WTC11 (cell line): ENCODE data around the gene NDUFV1. TPM values are rescaled to one million over a fixed set of nuclear protein-coding genes. Genes with fewer than 3 reads are reported as not detected.
A peak's percentile ranks its signal among the peaks of the same experiment; 100 is the strongest.

ENCODE experiments used
- ATAC-seq: fragments of 200-7000 bp; cut with Tn5 transposase; 2 replicates; pipeline ENCODE4 v1.10.0; 2021; ENCODE audit warnings: mild to moderate bottlenecking, moderate library complexity
- CTCF ChIA-PET: fragments of 300-600 bp; sonication (Branson Sonifier 250); formaldehyde crosslinking; loops from one replicate; lab custom pipeline; 2021; ENCODE audit warnings: antibody characterized with exemption; lab: Charles Lee
- POLR2A ChIA-PET: fragments of 350-600 bp; sonication (Branson Sonifier 250); formaldehyde crosslinking; loops from one replicate; lab custom pipeline; 2021; ENCODE audit warnings: antibody characterized with exemption; lab: Charles Lee
- DNase-seq: peaks from one replicate; pipeline ENCODE4 v3.0.0; 2021; ENCODE audit warnings: low spot score
- H3K27ac Mint-ChIP-seq: 2 replicates; pipeline ENCODE4 v1.8.0; 2021; ENCODE audit warnings: mixed read lengths
- H3K27me3 Mint-ChIP-seq: 2 replicates; pipeline ENCODE4 v1.8.0; 2021; ENCODE audit warnings: low read depth, mild to moderate bottlenecking, moderate library complexity, mixed read lengths
- H3K36me3 Mint-ChIP-seq: 2 replicates; pipeline ENCODE4 v1.8.0; 2021; ENCODE audit warnings: mixed read lengths
- H3K4me1 Mint-ChIP-seq: 2 replicates; pipeline ENCODE4 v1.8.0; 2022; ENCODE audit warnings: mixed read lengths
- H3K4me3 Mint-ChIP-seq: 2 replicates; pipeline ENCODE4 v1.8.0; 2021; ENCODE audit warnings: mild to moderate bottlenecking, moderate library complexity, mixed read lengths
- H3K9me3 Mint-ChIP-seq: 2 replicates; pipeline ENCODE4 v1.8.0; 2021; ENCODE audit warnings: mixed read lengths
- AFF4 ChIP-seq: sonication (generic); formaldehyde crosslinking; IDR thresholded peaks from 2 replicates; pipeline ENCODE4 v1.8.1; 2023; ENCODE audit warnings: mild to moderate bottlenecking, missing genetic modification reagents, borderline replicate concordance
- ARID4B ChIP-seq: sonication (generic); formaldehyde crosslinking; IDR thresholded peaks from 2 replicates; pipeline ENCODE4 v1.8.0; 2023; ENCODE audit warnings: missing genetic modification reagents, mild to moderate bottlenecking, borderline replicate concordance
- CBFB ChIP-seq: sonication (generic); formaldehyde crosslinking; IDR thresholded peaks from 2 replicates; pipeline ENCODE4 v1.8.1; 2022; ENCODE audit warnings: mild to moderate bottlenecking, low read depth, missing genetic modification reagents
- CREM ChIP-seq: sonication (generic); formaldehyde crosslinking; IDR thresholded peaks from 2 replicates; pipeline ENCODE4 v1.8.1; 2022; ENCODE audit warnings: mild to moderate bottlenecking, missing genetic modification reagents, moderate library complexity
- FOXJ3 ChIP-seq: sonication (generic); formaldehyde crosslinking; IDR thresholded peaks from 2 replicates; pipeline ENCODE4 v1.9.0; 2021; ENCODE audit warnings: missing genetic modification reagents, mild to moderate bottlenecking, borderline replicate concordance
- FOXK1 ChIP-seq: sonication (generic); formaldehyde crosslinking; IDR thresholded peaks from 2 replicates; pipeline ENCODE4 v1.8.0; 2022; ENCODE audit warnings: mild to moderate bottlenecking, moderate library complexity, missing genetic modification reagents
- IRF1 ChIP-seq: sonication (generic); formaldehyde crosslinking; IDR thresholded peaks from 2 replicates; pipeline ENCODE4 v1.8.0; 2023; ENCODE audit warnings: missing genetic modification reagents
- JAZF1 ChIP-seq: fragments of 250-450 bp; sonication (Bioruptor Pico); IDR thresholded peaks from 2 replicates; pipeline ENCODE4 v1.9.0; 2021; ENCODE audit warnings: moderate library complexity, mild to moderate bottlenecking, inconsistent platforms
- KAT7 ChIP-seq: sonication (generic); formaldehyde crosslinking; IDR thresholded peaks from 2 replicates; pipeline ENCODE4 v1.8.1; 2023; ENCODE audit warnings: missing genetic modification reagents, mild to moderate bottlenecking, borderline replicate concordance
- MLX ChIP-seq: sonication (generic); formaldehyde crosslinking; IDR thresholded peaks from 2 replicates; pipeline ENCODE4 v1.8.1; 2023; ENCODE audit warnings: mild to moderate bottlenecking, missing genetic modification reagents, moderate library complexity
- NR2C2 ChIP-seq: sonication (generic); formaldehyde crosslinking; IDR thresholded peaks from 2 replicates; pipeline ENCODE4 v1.8.0; 2022; ENCODE audit warnings: mild to moderate bottlenecking, missing genetic modification reagents
- NR3C1 ChIP-seq: sonication (generic); formaldehyde crosslinking; conservative IDR thresholded peaks from 2 replicates; pipeline ENCODE4 v1.8.1; 2023; ENCODE audit warnings: low read depth, mild to moderate bottlenecking, missing genetic modification reagents
- PRRX2 ChIP-seq: fragments of 250-450 bp; sonication (Bioruptor Pico); IDR thresholded peaks from 2 replicates; pipeline ENCODE4 v1.8.0; 2021; ENCODE audit warnings: mild to moderate bottlenecking
- STAT6 ChIP-seq: sonication (generic); formaldehyde crosslinking; conservative IDR thresholded peaks from 2 replicates; pipeline ENCODE4 v1.8.1; 2023; ENCODE audit warnings: mild to moderate bottlenecking, low read depth, missing genetic modification reagents, moderate library complexity
- TCF7 ChIP-seq: sonication (generic); formaldehyde crosslinking; IDR thresholded peaks from 2 replicates; pipeline ENCODE4 v1.8.0; 2022; ENCODE audit warnings: mild to moderate bottlenecking, low read depth, missing genetic modification reagents, moderate library complexity
- TEAD1 ChIP-seq: sonication (generic); formaldehyde crosslinking; IDR thresholded peaks from 2 replicates; pipeline ENCODE4 v1.8.0; 2022; ENCODE audit warnings: mild to moderate bottlenecking, missing genetic modification reagents
- TEAD4 ChIP-seq: sonication (generic); formaldehyde crosslinking; IDR thresholded peaks from 2 replicates; pipeline ENCODE4 v1.8.0; 2022; ENCODE audit warnings: mild to moderate bottlenecking, missing genetic modification reagents
- ZNF532 ChIP-seq: fragments of 250-450 bp; sonication (Bioruptor Pico); IDR thresholded peaks from 2 replicates; pipeline ENCODE4 v1.9.0; 2021; ENCODE audit warnings: mild to moderate bottlenecking, borderline replicate concordance
- ZNF671 ChIP-seq: fragments of 250-450 bp; sonication (Bioruptor Pico); IDR thresholded peaks from 2 replicates; pipeline ENCODE4 v1.8.0; 2021; ENCODE audit warnings: mild to moderate bottlenecking
- total RNA-seq: library from RNA; stranded (reverse); gene quantifications from 3 replicates; pipeline ENCODE4 v1.2.3, GENCODE V29; 2021

NDUFV1 gene
- total RNA-seq, 1 experiment from 2014 or later, result 231 TPM

GRCh38 chr11:67648140-67648795 lies 41.5 kb downstream of the NDUFV1 start:
- TF ChIP-seq KAT7 (CRISPR knock-in tag) (no peak), AFF4 (CRISPR knock-in tag) (no peak), CREM (CRISPR knock-in tag) (no peak), STAT6 (CRISPR knock-in tag) (no peak), ARID4B (CRISPR knock-in tag) (no peak), MLX (CRISPR knock-in tag) (no peak), TEAD1 (no peak), PRRX2 (no peak), TCF7 (no peak), TEAD4 (CRISPR knock-in tag) (no peak), ZNF671 (CRISPR knock-in tag) (no peak), IRF1 (CRISPR knock-in tag) (no peak), NR2C2 (CRISPR knock-in tag) (no peak), JAZF1 (CRISPR knock-in tag) (no peak), ZNF532 (no peak), NR3C1 (CRISPR knock-in tag) (no peak), FOXJ3 (CRISPR knock-in tag) (no peak), FOXK1 (CRISPR knock-in tag) (no peak), CBFB (no peak)
- Mint-ChIP-seq H3K9me3 (no peaks in the 10 kb centered on the region; the same call in 1 of the 2 replicates), H3K4me3 (no peak overlapping the region), H3K36me3 (no peaks in the 10 kb centered on the region), H3K27me3 (no peaks in the 10 kb centered on the region; the same call in 1 of the 2 replicates), H3K4me1 (peaks cover 6% of the 10 kb centered on the region), H3K27ac (no peak overlapping the region)
- ATAC-seq (peak; percentile 89), DNase-seq (peak; percentile 71)
- ChIA-PET CTCF (interaction anchor here (0.6 to 4.3 kb wide), 13 partner anchors 9 to 144 kb away, joined by 3 to 37 read pairs (median 7); partner anchors contain the start of gene NUDT8), POLR2A (no interaction called here)
